HCT116 (cell line): Measurements from ENCODE around the gene HSPA12B. TPM values are rescaled to one million over a fixed set of nuclear protein-coding genes. Genes with fewer than 3 reads are reported as not detected.

ENCODE experiments used
- ATAC-seq: fragments of 200-7000 bp; cut with Tn5 transposase; 2 replicates; pipeline ENCODE4 v1.9.1; 2020; ENCODE audit warnings: mild to moderate bottlenecking, moderate library complexity
- BruUV-seq: library from RNA; stranded (reverse); fragments of 400-500 nt; replicated peaks from 2 replicates; lab custom pipeline; 2021; lab: Mats Ljungman, UMichigan
- CTCF ChIA-PET: fragments of 300-600 bp; sonication (Branson Sonifier 250); formaldehyde crosslinking; loops from one replicate; lab custom pipeline; 2021; ENCODE audit warnings: antibody characterized with exemption; lab: Charles Lee
- POLR2A ChIA-PET: fragments of 300-600, 350-600 bp; sonication (Branson Sonifier 250); formaldehyde crosslinking; loops from one replicate; lab custom pipeline; 2021; ENCODE audit warnings: antibody characterized with exemption; lab: Charles Lee
- RAD21 ChIA-PET, 2 experiments: fragments of 300-600 bp; sonication (Branson Sonifier 250); formaldehyde crosslinking; loops; one replicate each; lab custom pipeline; 2023; ENCODE audit warnings: low total read pairs in 2 of 2; ENCODE audit not compliant: uncharacterized antibody in 2 of 2, unreplicated experiment in 2 of 2, low non-redundant PET in 1 of 2; lab: Charles Lee
- DNase-seq: peaks from one replicate; pipeline ENCODE4 v3.0.0-alpha.2; 2010; ENCODE audit warnings: low read depth, low spot score
- H2AFZ ChIP-seq: fragments of 200-600 bp; shearing (Covaris generic), sonication (generic); 2 replicates; pipeline ENCODE4 v1.6.1; 2017; ENCODE audit warnings: low read depth, mixed run types, mixed read lengths, antibody characterized with exemption, low read length; ENCODE audit not compliant: poor library complexity, severe bottlenecking
- H3K27ac ChIP-seq: 2 replicates; pipeline ENCODE4 v1.5.1; 2012; ENCODE audit warnings: low read depth, low read length
- H3K27me3 ChIP-seq: fragments of 200-600 bp; sonication (generic); 2 replicates; pipeline ENCODE4 v1.6.1; 2016; ENCODE audit warnings: mixed run types, low read length, mixed read lengths; ENCODE audit not compliant: insufficient read depth
- H3K36me3 ChIP-seq, 2 experiments: fragments of 200-500 bp in 1 of 2; fragments of 200-600 bp in 1 of 2; sonication (Bioruptor generic) in 1 of 2; sonication (generic) in 1 of 2; 2 replicates each; pipeline versions ENCODE4 v1.5.1 to v1.6.1; 2014 to 2016; ENCODE audit warnings: low read length in 2 of 2, inconsistent platforms in 1 of 2, mixed read lengths in 1 of 2, mixed run types in 1 of 2; ENCODE audit not compliant: insufficient read depth in 2 of 2, control insufficient read depth in 1 of 2
- H3K4me1 ChIP-seq, 2 experiments: fragments of 200-600 bp in 1 of 2; sonication (generic) in 1 of 2; 2 replicates each; pipeline versions ENCODE4 v1.5.1 to v1.6.1; 2012 to 2017; ENCODE audit warnings: low read length in 2 of 2, inconsistent platforms in 1 of 2, mild to moderate bottlenecking in 1 of 2, mixed read lengths in 1 of 2, mixed run types in 1 of 2, moderate library complexity in 1 of 2; ENCODE audit not compliant: insufficient read depth in 2 of 2, control insufficient read depth in 1 of 2
- H3K4me2 ChIP-seq: fragments of 200-600 bp; sonication (generic); 2 replicates; pipeline ENCODE4 v1.6.1; 2017; ENCODE audit warnings: mixed run types, low read length, mixed read lengths
- H3K4me3 ChIP-seq, 2 experiments: fragments of 200-600 bp in 1 of 2; sonication (generic) in 1 of 2; replicated peaks in 1 of 2; 2 replicates each; pipeline ENCODE4 v1.5.1; 2011 to 2016; ENCODE audit warnings: low read length in 2 of 2, control low read depth in 1 of 2, low read depth in 1 of 2, mild to moderate bottlenecking in 1 of 2, mixed read lengths in 1 of 2, mixed run types in 1 of 2
- H3K79me2 ChIP-seq: fragments of 200-600 bp; sonication (generic); 2 replicates; pipeline ENCODE4 v1.6.1; 2017; ENCODE audit warnings: mild to moderate bottlenecking, mixed run types, low read length, moderate library complexity, mixed read lengths; ENCODE audit not compliant: insufficient read depth
- H3K9ac ChIP-seq: fragments of 200-600 bp; sonication (generic); 2 replicates; pipeline ENCODE4 v1.6.1; 2016; ENCODE audit warnings: low read length, mixed read lengths
- H3K9me2 ChIP-seq: fragments of 200-600 bp; sonication (generic), shearing (Covaris generic); 2 replicates; pipeline ENCODE4 v1.6.1; 2017; ENCODE audit warnings: mixed run types, mild to moderate bottlenecking, moderate library complexity; ENCODE audit not compliant: insufficient read depth
- H3K9me3 ChIP-seq, 2 experiments: fragments of 200-500 bp in 1 of 2; fragments of 200-600 bp in 1 of 2; sonication (Bioruptor generic) in 1 of 2; sonication (generic) in 1 of 2; 2 replicates each; pipeline ENCODE4 v1.6.1; 2014 to 2017; ENCODE audit warnings: low read length in 2 of 2, mixed read lengths in 2 of 2, inconsistent platforms in 1 of 2, low read depth in 1 of 2, mild to moderate bottlenecking in 1 of 2, mixed run types in 1 of 2, moderate library complexity in 1 of 2; ENCODE audit not compliant: control insufficient read depth in 1 of 2, insufficient read depth in 1 of 2
- H4K20me1 ChIP-seq: fragments of 200-600 bp; sonication (generic), shearing (Covaris generic); 2 replicates; pipeline ENCODE4 v1.6.1; 2017; ENCODE audit warnings: mixed run types, mild to moderate bottlenecking, moderate library complexity; ENCODE audit not compliant: insufficient read depth
- CTCF ChIP-seq, 3 experiments: fragments of 200-600 bp in 1 of 3; sonication (generic) in 1 of 3; IDR thresholded peaks in 2 of 3; conservative IDR thresholded peaks in 1 of 3; 2 replicates each; pipeline ENCODE4 v1.5.1; 2012 to 2017; ENCODE audit warnings: low read depth in 2 of 3, low read length in 2 of 3, antibody characterized with exemption in 1 of 3, borderline replicate concordance in 1 of 3, control low read depth in 1 of 3, mild to moderate bottlenecking in 1 of 3, mixed read lengths in 1 of 3, mixed run types in 1 of 3, moderate library complexity in 1 of 3; ENCODE audit not compliant: insufficient read depth in 1 of 3
- EZH2phosphoT487 ChIP-seq: fragments of 200-600 bp; IDR thresholded peaks from 2 replicates; pipeline ENCODE4 v1.6.1; 2018; ENCODE audit warnings: antibody characterized with exemption, borderline replicate concordance
- SRF ChIP-seq: IDR thresholded peaks from 2 replicates; pipeline ENCODE4 v1.6.1; 2012; ENCODE audit warnings: low read depth
- ZBTB33 ChIP-seq: IDR thresholded peaks from 2 replicates; pipeline ENCODE4 v1.6.1; 2011; ENCODE audit warnings: mild to moderate bottlenecking, low read length, moderate library complexity; ENCODE audit not compliant: insufficient replicate concordance; ENCODE audit errors: extremely low read depth
- ZNF274 ChIP-seq: fragments of 200-500 bp; sonication (Bioruptor generic); IDR thresholded peaks from 2 replicates; pipeline ENCODE4 v1.6.1; 2014; ENCODE audit warnings: mild to moderate bottlenecking, low read depth, low read length, inconsistent platforms
- intact Hi-C: fragments of 100-400 bp; cut with micrococcal nuclease; formaldehyde crosslinking; loops from 2 replicates; pipeline ENCODE4 v1.10.0; 2022
- total RNA-seq: library from RNA; stranded (reverse); gene quantifications from one replicate; pipeline ENCODE4 v1.2.1, GENCODE V29; 2021; ENCODE audit not compliant: unreplicated experiment

HSPA12B gene
- total RNA-seq, 1 experiment from 2014 or later: not detected

- ChIA-PET POLR2A (no interaction called here), RAD21 (no interaction called here), CTCF (interaction anchor here (3.1 kb wide), 1 partner anchor 9 kb away, joined by 16 read pairs; no protein-coding TSS in a partner anchor)
- TF ChIP-seq ZNF274 (no peak), SRF (no peak), CTCF (IDR thresholded peaks at IDR 0.05 in 2 of 3, conservative IDR thresholded peaks at IDR 0.05 in 1 of 3; ENCODE audit: borderline replicate concordance in 1 of 3, insufficient read depth in 1 of 3, low read depth in 2 of 3, low read length in 2 of 3) (no peak), ZBTB33 (no peak), EZH2phosphoT487 (no peak)
- H3K4me1 ChIP-seq: no peaks in the 10 kb centered on the region
- no peaks in the 10 kb centered on the region for H3K79me2 ChIP-seq
- H3K9me3 ChIP-seq: no peaks in the 10 kb centered on the region; a peak in 1 of 4 replicates
- no peak overlapping the region for H3K27ac ChIP-seq
- no peak overlapping the region for H2AFZ ChIP-seq
- intact Hi-C loops: no loop called here
- no peaks in the 10 kb centered on the region for H4K20me1 ChIP-seq
- no peak overlapping the region for H3K4me3 ChIP-seq
- H3K4me2 ChIP-seq: no peak overlapping the region
- ATAC-seq (no peak), DNase-seq (no peak)
- no peaks in the 10 kb centered on the region for H3K9me2 ChIP-seq
- no TSS peak for BruUV-seq
- H3K27me3 ChIP-seq: no peaks in the 10 kb centered on the region
- H3K36me3 ChIP-seq: no peaks in the 10 kb centered on the region
- no peak overlapping the region for H3K9ac ChIP-seq
These were observed 31.2 kb upstream of the HSPA12B start for GRCh38 chr20:3701061-3701998.
